HepG2 (cell line): Measurements from ENCODE around the gene HMX1. TPM values are rescaled to one million over a fixed set of nuclear protein-coding genes. Genes with fewer than 3 reads are reported as not detected.

Experiments
- ATAC-seq: fragments of 200-7000 bp; cut with Tn5 transposase; 3 replicates; pipeline ENCODE4 v1.9.1; 2020; ENCODE audit warnings: mild to moderate bottlenecking, moderate library complexity
- BruUV-seq: library from RNA; stranded (reverse); fragments of 400-500 nt; replicated peaks from 2 replicates; lab custom pipeline; 2021; lab: Mats Ljungman, UMichigan
- CTCF ChIA-PET: fragments of 300-600 bp; formaldehyde crosslinking; extraction: SDS; loops from one replicate; lab custom pipeline; 2021; ENCODE audit warnings: low total read pairs, inconsistent platforms, low intra/inter-chr PET ratio; lab: Yijun Ruan, JAX
- POLR2A ChIA-PET: fragments of 350-600 bp; sonication (Branson Sonifier 250); formaldehyde crosslinking; loops from one replicate; lab custom pipeline; 2020; ENCODE audit warnings: antibody characterized with exemption, inconsistent platforms; lab: Yijun Ruan, JAX
- DNase-seq: peaks from one replicate; pipeline ENCODE4 v3.0.0-alpha.2; 2015; ENCODE audit warnings: low spot score
- FAIRE-seq: peaks from 3 replicates; lab custom pipeline; 2011; peaks lifted over from hg19 to GRCh38; lab: Jason Lieb, UNC
- H2AFZ ChIP-seq: one replicate; pipeline ENCODE4 v1.6.1; 2011; ENCODE audit warnings: low read length, inconsistent platforms
- H3K27ac ChIP-seq: fragments of 300-600 bp; 3 replicates; pipeline ENCODE4 v1.8.0; 2011; ENCODE audit warnings: mixed run types, mild to moderate bottlenecking, mixed read lengths, low read length, inconsistent platforms; ENCODE audit not compliant: insufficient read depth; ENCODE audit errors: extremely low read length
- H3K27me3 ChIP-seq, 2 experiments: fragments of 200-600 bp in 1 of 2; 2 replicates in 1 of 2; 3 replicates in 1 of 2; pipeline versions ENCODE4 v1.6.0 to v1.8.0; 2011; ENCODE audit warnings: low read length in 2 of 2, mild to moderate bottlenecking in 2 of 2, moderate library complexity in 2 of 2, inconsistent platforms in 1 of 2; ENCODE audit not compliant: insufficient read depth in 2 of 2, control insufficient read depth in 1 of 2
- H3K36me3 ChIP-seq, 2 experiments: fragments of 200-600 bp in 1 of 2; replicated peaks in 1 of 2; 2 replicates in 1 of 2; 3 replicates in 1 of 2; pipeline versions ENCODE4 v1.5.1 to v1.8.0; 2011; ENCODE audit warnings: low read length in 2 of 2, inconsistent platforms in 1 of 2; ENCODE audit not compliant: insufficient read depth in 2 of 2, control insufficient read depth in 1 of 2
- H3K4me1 ChIP-seq: 2 replicates; pipeline ENCODE4 v1.5.1; 2012; ENCODE audit warnings: low read length, inconsistent platforms; ENCODE audit not compliant: insufficient read depth
- H3K4me2 ChIP-seq: 2 replicates; pipeline ENCODE4 v1.6.0; 2011; ENCODE audit warnings: low read depth, low read length, inconsistent platforms
- H3K4me3 ChIP-seq, 3 experiments: fragments of 200-600 bp in 1 of 3; sonication (generic), shearing (Covaris generic) in 1 of 3; replicated peaks in 1 of 3; 2 replicates each; pipeline ENCODE4 v1.5.1; 2011 to 2016; ENCODE audit warnings: low read length in 3 of 3, inconsistent platforms in 2 of 3, low read depth in 2 of 3, mild to moderate bottlenecking in 2 of 3, control low read depth in 1 of 3, mixed read lengths in 1 of 3; ENCODE audit not compliant: insufficient read depth in 1 of 3
- H3K79me2 ChIP-seq: one replicate; pipeline ENCODE4 v1.6.1; 2011; ENCODE audit warnings: low read length, inconsistent platforms; ENCODE audit not compliant: insufficient read depth
- H3K9ac ChIP-seq: 2 replicates; pipeline ENCODE4 v1.6.0; 2011; ENCODE audit warnings: mild to moderate bottlenecking, low read depth, low read length, inconsistent platforms; ENCODE audit not compliant: insufficient read depth
- H3K9me3 ChIP-seq: 2 replicates; pipeline ENCODE4 v1.5.1; 2012; ENCODE audit warnings: mild to moderate bottlenecking, low read length
- H4K20me1 ChIP-seq: 2 replicates; pipeline ENCODE4 v1.6.0; 2011; ENCODE audit warnings: inconsistent platforms, mild to moderate bottlenecking, low read length, moderate library complexity; ENCODE audit not compliant: insufficient read depth
- SMAD1 ChIP-seq: sonication (generic); formaldehyde crosslinking; IDR thresholded peaks from 2 replicates; pipeline ENCODE4 v1.4.0; 2020; ENCODE audit warnings: missing genetic modification reagents, low read depth, mild to moderate bottlenecking, borderline replicate concordance
- SP1 ChIP-seq, 2 experiments: fragments of 450-650 bp in 1 of 2; sonication (generic) in 1 of 2; formaldehyde crosslinking in 1 of 2; IDR thresholded peaks; 2 replicates each; pipeline versions ENCODE4 v1.4.0 to v1.6.1; 2016 to 2020; ENCODE audit warnings: missing genetic modification reagents in 1 of 2
- TP53 ChIP-seq: sonication (generic); formaldehyde crosslinking; conservative IDR thresholded peaks from 2 replicates; pipeline ENCODE4 v1.4.0; 2020; ENCODE audit warnings: missing genetic modification reagents
- WGBS: methylation state at CpG from one replicate; pipeline ENCODE4 v1.1.6; 2017; ENCODE audit warnings: low lambda C conversion rate; 5-methylcytosine and 5-hydroxymethylcytosine counted together
- in situ Hi-C: cut with HindIII; loops from 2 replicates; pipeline ENCODE4 v1.10.0; 2017; ENCODE audit warnings: low pct_unique_long_range_greater_than_20kb; ENCODE audit not compliant: extremely low pct_ligation_motif_present
- intact Hi-C: fragments of 100-400 bp; cut with micrococcal nuclease; formaldehyde crosslinking; loops from one replicate; pipeline ENCODE4 v1.10.0; 2022; ENCODE audit not compliant: unreplicated experiment
- polyA plus RNA-seq, 8 experiments: library from polyadenylated mRNA; depleted of rRNA in 3 of 8; stranded (reverse) in 7 of 8; unstranded in 1 of 8; fragments of >200 nt; fragmentation: Illumina TruSeq in 4 of 8; extraction: Trizol in 4 of 8; gene quantifications; 2 replicates each; pipeline versions ENCODE4 v1.2.1 to v1.2.3, GENCODE V29; 2011 to 2016; ENCODE audit warnings: low read depth in 4 of 8, missing spikeins in 1 of 8, mixed read lengths in 1 of 8; ENCODE audit not compliant: insufficient read depth in 1 of 8
- total RNA-seq, 5 experiments: library from RNA; depleted of rRNA; stranded (reverse); fragments of >200 nt; fragmentation: Illumina TruSeq; extraction: Trizol; gene quantifications; 2 replicates each; pipeline ENCODE4 v1.2.3, GENCODE V29; 2016; ENCODE audit warnings: low read depth in 1 of 5
- TF ChIP-seq, protein P1 (sequence below): sonication (generic); formaldehyde crosslinking; IDR thresholded peaks from 2 replicates; pipeline ENCODE4 v1.4.0; 2020; ENCODE audit warnings: low read depth, mild to moderate bottlenecking, missing genetic modification reagents
- TF ChIP-seq, protein P2 (sequence below): sonication (generic); formaldehyde crosslinking; IDR thresholded peaks from 2 replicates; pipeline ENCODE4 v1.9.0; 2021; ENCODE audit warnings: mild to moderate bottlenecking, missing genetic modification reagents
- TF ChIP-seq, protein P3 (sequence below): sonication (generic); formaldehyde crosslinking; IDR thresholded peaks from 2 replicates; pipeline ENCODE4 v1.4.0; 2020; ENCODE audit warnings: missing genetic modification reagents

HMX1 gene
- total and polyA plus RNA-seq, 2 of the 13 experiments (the other 11 are each of a cell fraction or from before 2014, with no cell fraction given) = not detected

DNA sequence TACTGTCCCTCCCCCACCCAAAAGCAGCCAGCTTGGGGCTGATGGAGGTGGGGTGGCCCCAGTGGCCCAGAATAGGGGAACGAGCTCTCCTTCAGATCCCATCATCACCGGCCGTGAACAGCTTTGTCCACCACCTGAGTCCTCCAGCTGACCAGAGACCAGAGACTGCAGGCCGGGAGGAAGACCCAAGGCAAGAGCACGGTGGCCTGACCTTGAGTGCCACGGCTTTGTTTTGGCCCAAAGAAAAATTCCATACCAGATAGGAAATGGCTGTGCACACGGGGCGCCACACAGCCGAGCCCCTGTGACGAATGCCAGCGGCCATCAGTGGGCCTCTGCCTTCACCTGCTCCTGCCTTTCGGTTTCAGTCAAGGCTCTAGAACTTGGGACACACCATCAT lies 5.2 kb downstream of the HMX1 start:
- H3K36me3 ChIP-seq = no peaks in the 10 kb centered on the region
- no CpG with 5 or more reads among the region's 12 CpGs for WGBS
- H3K27ac ChIP-seq = no peak overlapping the region
- peaks cover 5 to 74% of the 10 kb centered on the region in 2 experiments; a peak in 3 of 5 replicates for H3K27me3 ChIP-seq
- no peak for TF ChIP-seq SMAD1 (CRISPR knock-in tag)
- TF ChIP-seq, protein P1, sequence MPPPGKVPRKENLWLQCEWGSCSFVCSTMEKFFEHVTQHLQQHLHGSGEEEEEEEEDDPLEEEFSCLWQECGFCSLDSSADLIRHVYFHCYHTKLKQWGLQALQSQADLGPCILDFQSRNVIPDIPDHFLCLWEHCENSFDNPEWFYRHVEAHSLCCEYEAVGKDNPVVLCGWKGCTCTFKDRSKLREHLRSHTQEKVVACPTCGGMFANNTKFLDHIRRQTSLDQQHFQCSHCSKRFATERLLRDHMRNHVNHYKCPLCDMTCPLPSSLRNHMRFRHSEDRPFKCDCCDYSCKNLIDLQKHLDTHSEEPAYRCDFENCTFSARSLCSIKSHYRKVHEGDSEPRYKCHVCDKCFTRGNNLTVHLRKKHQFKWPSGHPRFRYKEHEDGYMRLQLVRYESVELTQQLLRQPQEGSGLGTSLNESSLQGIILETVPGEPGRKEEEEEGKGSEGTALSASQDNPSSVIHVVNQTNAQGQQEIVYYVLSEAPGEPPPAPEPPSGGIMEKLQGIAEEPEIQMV (CRISPR knock-in tag) = no peak
- no peak for TF ChIP-seq SP1 (IDR thresholded peaks at IDR 0.05)
- TF ChIP-seq SP1 (CRISPR knock-in tag; IDR thresholded peaks at IDR 0.05) = no peak
- TF ChIP-seq, protein P2, sequence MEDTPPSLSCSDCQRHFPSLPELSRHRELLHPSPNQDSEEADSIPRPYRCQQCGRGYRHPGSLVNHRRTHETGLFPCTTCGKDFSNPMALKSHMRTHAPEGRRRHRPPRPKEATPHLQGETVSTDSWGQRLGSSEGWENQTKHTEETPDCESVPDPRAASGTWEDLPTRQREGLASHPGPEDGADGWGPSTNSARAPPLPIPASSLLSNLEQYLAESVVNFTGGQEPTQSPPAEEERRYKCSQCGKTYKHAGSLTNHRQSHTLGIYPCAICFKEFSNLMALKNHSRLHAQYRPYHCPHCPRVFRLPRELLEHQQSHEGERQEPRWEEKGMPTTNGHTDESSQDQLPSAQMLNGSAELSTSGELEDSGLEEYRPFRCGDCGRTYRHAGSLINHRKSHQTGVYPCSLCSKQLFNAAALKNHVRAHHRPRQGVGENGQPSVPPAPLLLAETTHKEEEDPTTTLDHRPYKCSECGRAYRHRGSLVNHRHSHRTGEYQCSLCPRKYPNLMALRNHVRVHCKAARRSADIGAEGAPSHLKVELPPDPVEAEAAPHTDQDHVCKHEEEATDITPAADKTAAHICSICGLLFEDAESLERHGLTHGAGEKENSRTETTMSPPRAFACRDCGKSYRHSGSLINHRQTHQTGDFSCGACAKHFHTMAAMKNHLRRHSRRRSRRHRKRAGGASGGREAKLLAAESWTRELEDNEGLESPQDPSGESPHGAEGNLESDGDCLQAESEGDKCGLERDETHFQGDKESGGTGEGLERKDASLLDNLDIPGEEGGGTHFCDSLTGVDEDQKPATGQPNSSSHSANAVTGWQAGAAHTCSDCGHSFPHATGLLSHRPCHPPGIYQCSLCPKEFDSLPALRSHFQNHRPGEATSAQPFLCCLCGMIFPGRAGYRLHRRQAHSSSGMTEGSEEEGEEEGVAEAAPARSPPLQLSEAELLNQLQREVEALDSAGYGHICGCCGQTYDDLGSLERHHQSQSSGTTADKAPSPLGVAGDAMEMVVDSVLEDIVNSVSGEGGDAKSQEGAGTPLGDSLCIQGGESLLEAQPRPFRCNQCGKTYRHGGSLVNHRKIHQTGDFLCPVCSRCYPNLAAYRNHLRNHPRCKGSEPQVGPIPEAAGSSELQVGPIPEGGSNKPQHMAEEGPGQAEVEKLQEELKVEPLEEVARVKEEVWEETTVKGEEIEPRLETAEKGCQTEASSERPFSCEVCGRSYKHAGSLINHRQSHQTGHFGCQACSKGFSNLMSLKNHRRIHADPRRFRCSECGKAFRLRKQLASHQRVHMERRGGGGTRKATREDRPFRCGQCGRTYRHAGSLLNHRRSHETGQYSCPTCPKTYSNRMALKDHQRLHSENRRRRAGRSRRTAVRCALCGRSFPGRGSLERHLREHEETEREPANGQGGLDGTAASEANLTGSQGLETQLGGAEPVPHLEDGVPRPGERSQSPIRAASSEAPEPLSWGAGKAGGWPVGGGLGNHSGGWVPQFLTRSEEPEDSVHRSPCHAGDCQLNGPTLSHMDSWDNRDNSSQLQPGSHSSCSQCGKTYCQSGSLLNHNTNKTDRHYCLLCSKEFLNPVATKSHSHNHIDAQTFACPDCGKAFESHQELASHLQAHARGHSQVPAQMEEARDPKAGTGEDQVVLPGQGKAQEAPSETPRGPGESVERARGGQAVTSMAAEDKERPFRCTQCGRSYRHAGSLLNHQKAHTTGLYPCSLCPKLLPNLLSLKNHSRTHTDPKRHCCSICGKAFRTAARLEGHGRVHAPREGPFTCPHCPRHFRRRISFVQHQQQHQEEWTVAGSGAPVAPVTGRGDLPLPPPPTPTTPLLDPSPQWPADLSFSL (CRISPR knock-in tag) = no peak
- TF ChIP-seq, protein P3, sequence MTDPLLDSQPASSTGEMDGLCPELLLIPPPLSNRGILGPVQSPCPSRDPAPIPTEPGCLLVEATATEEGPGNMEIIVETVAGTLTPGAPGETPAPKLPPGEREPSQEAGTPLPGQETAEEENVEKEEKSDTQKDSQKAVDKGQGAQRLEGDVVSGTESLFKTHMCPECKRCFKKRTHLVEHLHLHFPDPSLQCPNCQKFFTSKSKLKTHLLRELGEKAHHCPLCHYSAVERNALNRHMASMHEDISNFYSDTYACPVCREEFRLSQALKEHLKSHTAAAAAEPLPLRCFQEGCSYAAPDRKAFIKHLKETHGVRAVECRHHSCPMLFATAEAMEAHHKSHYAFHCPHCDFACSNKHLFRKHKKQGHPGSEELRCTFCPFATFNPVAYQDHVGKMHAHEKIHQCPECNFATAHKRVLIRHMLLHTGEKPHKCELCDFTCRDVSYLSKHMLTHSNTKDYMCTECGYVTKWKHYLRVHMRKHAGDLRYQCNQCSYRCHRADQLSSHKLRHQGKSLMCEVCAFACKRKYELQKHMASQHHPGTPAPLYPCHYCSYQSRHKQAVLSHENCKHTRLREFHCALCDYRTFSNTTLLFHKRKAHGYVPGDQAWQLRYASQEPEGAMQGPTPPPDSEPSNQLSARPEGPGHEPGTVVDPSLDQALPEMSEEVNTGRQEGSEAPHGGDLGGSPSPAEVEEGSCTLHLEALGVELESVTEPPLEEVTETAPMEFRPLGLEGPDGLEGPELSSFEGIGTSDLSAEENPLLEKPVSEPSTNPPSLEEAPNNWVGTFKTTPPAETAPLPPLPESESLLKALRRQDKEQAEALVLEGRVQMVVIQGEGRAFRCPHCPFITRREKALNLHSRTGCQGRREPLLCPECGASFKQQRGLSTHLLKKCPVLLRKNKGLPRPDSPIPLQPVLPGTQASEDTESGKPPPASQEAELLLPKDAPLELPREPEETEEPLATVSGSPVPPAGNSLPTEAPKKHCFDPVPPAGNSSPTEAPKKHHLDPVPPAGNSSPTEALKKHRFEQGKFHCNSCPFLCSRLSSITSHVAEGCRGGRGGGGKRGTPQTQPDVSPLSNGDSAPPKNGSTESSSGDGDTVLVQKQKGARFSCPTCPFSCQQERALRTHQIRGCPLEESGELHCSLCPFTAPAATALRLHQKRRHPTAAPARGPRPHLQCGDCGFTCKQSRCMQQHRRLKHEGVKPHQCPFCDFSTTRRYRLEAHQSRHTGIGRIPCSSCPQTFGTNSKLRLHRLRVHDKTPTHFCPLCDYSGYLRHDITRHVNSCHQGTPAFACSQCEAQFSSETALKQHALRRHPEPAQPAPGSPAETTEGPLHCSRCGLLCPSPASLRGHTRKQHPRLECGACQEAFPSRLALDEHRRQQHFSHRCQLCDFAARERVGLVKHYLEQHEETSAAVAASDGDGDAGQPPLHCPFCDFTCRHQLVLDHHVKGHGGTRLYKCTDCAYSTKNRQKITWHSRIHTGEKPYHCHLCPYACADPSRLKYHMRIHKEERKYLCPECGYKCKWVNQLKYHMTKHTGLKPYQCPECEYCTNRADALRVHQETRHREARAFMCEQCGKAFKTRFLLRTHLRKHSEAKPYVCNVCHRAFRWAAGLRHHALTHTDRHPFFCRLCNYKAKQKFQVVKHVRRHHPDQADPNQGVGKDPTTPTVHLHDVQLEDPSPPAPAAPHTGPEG (CRISPR knock-in tag) = no peak
- no peak for TF ChIP-seq TP53 (CRISPR knock-in tag)
- no peaks in the 10 kb centered on the region for H3K9me3 ChIP-seq
- no peak for FAIRE-seq
- no peaks in the 10 kb centered on the region for H4K20me1 ChIP-seq
- intact Hi-C loops = no loop called here
- H2AFZ ChIP-seq = no peak overlapping the region
- no peak for DNase-seq
- ChIA-PET POLR2A (no interaction called here), CTCF (no interaction called here)
- H3K4me2 ChIP-seq = no peak overlapping the region
- no peaks in the 10 kb centered on the region for H3K79me2 ChIP-seq
- no peaks in the 10 kb centered on the region for H3K4me1 ChIP-seq
- in situ Hi-C loops = no loop called here
- BruUV-seq = no TSS peak
- H3K4me3 ChIP-seq = no peak overlapping the region
- no peak overlapping the region for H3K9ac ChIP-seq
- ATAC-seq = no peak
